KOPT-K1 (cell line): ENCODE measurements around the gene RAI14.
"Not testable (repeated sequence)": the region's sequence is repeated elsewhere in the genome, so short reads cannot be mapped to it uniquely, and the experiment has no call there.

Source experiments
- H3K27ac ChIP-seq: fragments of 200-600 bp; sonication (generic); 2 replicates; pipeline ENCODE4 v1.5.1; 2016; ENCODE audit warnings: antibody characterized with exemption, mild to moderate bottlenecking, low read depth, low read length; ENCODE audit not compliant: poor library complexity, severe bottlenecking
- H3K36me3 ChIP-seq: fragments of 200-600 bp; sonication (generic); 2 replicates; pipeline ENCODE4 v1.5.1; 2017; ENCODE audit warnings: antibody characterized with exemption, mild to moderate bottlenecking, low read length, moderate library complexity; ENCODE audit not compliant: insufficient read depth
- H3K9me3 ChIP-seq: fragments of 200-600 bp; sonication (generic); 2 replicates; pipeline ENCODE4 v1.5.1; 2017; ENCODE audit warnings: antibody characterized with exemption, low read length, mild to moderate bottlenecking; ENCODE audit not compliant: insufficient read depth, poor library complexity, severe bottlenecking

RAI14 gene

GRCh38 chr5:34804913-34805312 lies 148.8 kb downstream of the RAI14 start:
- no peaks in the 10 kb centered on the region for H3K9me3 ChIP-seq
- no peaks in the 10 kb centered on the region for H3K36me3 ChIP-seq
- no peak overlapping the region for H3K27ac ChIP-seq

- H3K27ac ChIP-seq, result no peak overlapping the region
- H3K36me3 ChIP-seq, result no peaks in the 10 kb centered on the region
- H3K9me3 ChIP-seq, result no peaks in the 10 kb centered on the region
Measured at GRCh38 chr5:34806532-34806931, 150.4 kb downstream of the RAI14 start.

- H3K27ac ChIP-seq, result no peak overlapping the region
- no peaks in the 10 kb centered on the region for H3K36me3 ChIP-seq
- no peaks in the 10 kb centered on the region for H3K9me3 ChIP-seq
Measured at GRCh38 chr5:34811706-34812105, 155.6 kb downstream of the RAI14 start.

- H3K36me3 ChIP-seq, result no peaks in the 10 kb centered on the region
- H3K27ac ChIP-seq, result no peak overlapping the region
- H3K9me3 ChIP-seq, result no peaks in the 10 kb centered on the region
Measured at GRCh38 chr5:34813509-34813908, 157.4 kb downstream of the RAI14 start.

GRCh38 chr5:34817558-34818351 lies 161.6 kb downstream of the RAI14 start:
- Histone ChIP-seq H3K27ac (no peak overlapping the region), H3K9me3 (no peaks in the 10 kb centered on the region), H3K36me3 (no peaks in the 10 kb centered on the region)

GRCh38 chr5:34818717-34819116 lies 162.6 kb downstream of the RAI14 start:
- Histone ChIP-seq H3K27ac (no peak overlapping the region), H3K36me3 (no peaks in the 10 kb centered on the region), H3K9me3 (no peaks in the 10 kb centered on the region)

GRCh38 chr5:34820593-34820992 lies 164.5 kb downstream of the RAI14 start:
- no peaks in the 10 kb centered on the region for H3K36me3 ChIP-seq
- no peak overlapping the region for H3K27ac ChIP-seq
- H3K9me3 ChIP-seq, result no peaks in the 10 kb centered on the region

GRCh38 chr5:34822956-34823715 lies 167.0 kb downstream of the RAI14 start:
- H3K27ac ChIP-seq, result no peak overlapping the region
- no peaks in the 10 kb centered on the region for H3K36me3 ChIP-seq
- H3K9me3 ChIP-seq, result no peaks in the 10 kb centered on the region

GRCh38 chr5:34826347-34826746 lies 170.2 kb downstream of the RAI14 start:
- Histone ChIP-seq H3K9me3 (no peaks in the 10 kb centered on the region), H3K36me3 (no peaks in the 10 kb centered on the region), H3K27ac (no peak overlapping the region)

GRCh38 chr5:34827588-34828506 lies 171.7 kb downstream of the RAI14 start:
- Histone ChIP-seq H3K36me3 (no peaks in the 10 kb centered on the region), H3K27ac (no peak overlapping the region), H3K9me3 (no peaks in the 10 kb centered on the region)

- H3K27ac ChIP-seq, H3K9me3 ChIP-seq, H3K36me3 ChIP-seq: not testable (repeated sequence)
Measured at GRCh38 chr5:34830827-34831226, 174.7 kb downstream of the RAI14 start.

- Histone ChIP-seq H3K9me3 (no peaks in the 10 kb centered on the region), H3K36me3 (no peaks in the 10 kb centered on the region), H3K27ac (no peak overlapping the region)
Measured at GRCh38 chr5:34831303-34831702, 175.2 kb downstream of the RAI14 start.

GRCh38 chr5:34832568-34832967 lies 176.4 kb downstream of the RAI14 start:
- H3K36me3 ChIP-seq, result no peaks in the 10 kb centered on the region
- H3K27ac ChIP-seq, result no peak overlapping the region
- no peaks in the 10 kb centered on the region for H3K9me3 ChIP-seq

- Histone ChIP-seq H3K36me3 (no peaks in the 10 kb centered on the region), H3K27ac (no peak overlapping the region), H3K9me3 (no peaks in the 10 kb centered on the region)
Measured at GRCh38 chr5:34833090-34833489, 177.0 kb downstream of the RAI14 start.
